ENCODE data around the gene TOMM40.

GRCh38 chr19:44894946-44895345 lies 3.9 kb downstream of the TOMM40 start:
- no peak for TF ChIP-seq EZH2 (IDR thresholded peaks at IDR 0.05; ENCODE audit: borderline replicate concordance, low read length)
- TF ChIP-seq, protein P1, sequence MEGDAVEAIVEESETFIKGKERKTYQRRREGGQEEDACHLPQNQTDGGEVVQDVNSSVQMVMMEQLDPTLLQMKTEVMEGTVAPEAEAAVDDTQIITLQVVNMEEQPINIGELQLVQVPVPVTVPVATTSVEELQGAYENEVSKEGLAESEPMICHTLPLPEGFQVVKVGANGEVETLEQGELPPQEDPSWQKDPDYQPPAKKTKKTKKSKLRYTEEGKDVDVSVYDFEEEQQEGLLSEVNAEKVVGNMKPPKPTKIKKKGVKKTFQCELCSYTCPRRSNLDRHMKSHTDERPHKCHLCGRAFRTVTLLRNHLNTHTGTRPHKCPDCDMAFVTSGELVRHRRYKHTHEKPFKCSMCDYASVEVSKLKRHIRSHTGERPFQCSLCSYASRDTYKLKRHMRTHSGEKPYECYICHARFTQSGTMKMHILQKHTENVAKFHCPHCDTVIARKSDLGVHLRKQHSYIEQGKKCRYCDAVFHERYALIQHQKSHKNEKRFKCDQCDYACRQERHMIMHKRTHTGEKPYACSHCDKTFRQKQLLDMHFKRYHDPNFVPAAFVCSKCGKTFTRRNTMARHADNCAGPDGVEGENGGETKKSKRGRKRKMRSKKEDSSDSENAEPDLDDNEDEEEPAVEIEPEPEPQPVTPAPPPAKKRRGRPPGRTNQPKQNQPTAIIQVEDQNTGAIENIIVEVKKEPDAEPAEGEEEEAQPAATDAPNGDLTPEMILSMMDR (conservative IDR thresholded peaks at IDR 0.05 in 1 of 2, IDR thresholded peaks at IDR 0.05 in 1 of 2; ENCODE audit: extremely low read depth in 1 of 2, insufficient read depth in 1 of 2, low read depth in 1 of 2, low read length in 2 of 2), result no peak

Measured in mammary epithelial cell (primary cell).